HG03097 (cell line): ENCODE data around the gene KRT3.
"Not testable (repeated sequence)": the region's sequence is repeated elsewhere in the genome, so short reads cannot be mapped to it uniquely, and the experiment has no call there.

Source experiments
- ATAC-seq: cut with Tn5 transposase; IDR thresholded peaks from one replicate; pipeline ENCODE4 v1.9.1; 2021; ENCODE audit not compliant: unreplicated experiment, low FRiP score

KRT3 gene

GRCh38 chr12:52763991-52764390 is 31.9 kb downstream of the KRT3 start:
- no peak for ATAC-seq

DNA sequence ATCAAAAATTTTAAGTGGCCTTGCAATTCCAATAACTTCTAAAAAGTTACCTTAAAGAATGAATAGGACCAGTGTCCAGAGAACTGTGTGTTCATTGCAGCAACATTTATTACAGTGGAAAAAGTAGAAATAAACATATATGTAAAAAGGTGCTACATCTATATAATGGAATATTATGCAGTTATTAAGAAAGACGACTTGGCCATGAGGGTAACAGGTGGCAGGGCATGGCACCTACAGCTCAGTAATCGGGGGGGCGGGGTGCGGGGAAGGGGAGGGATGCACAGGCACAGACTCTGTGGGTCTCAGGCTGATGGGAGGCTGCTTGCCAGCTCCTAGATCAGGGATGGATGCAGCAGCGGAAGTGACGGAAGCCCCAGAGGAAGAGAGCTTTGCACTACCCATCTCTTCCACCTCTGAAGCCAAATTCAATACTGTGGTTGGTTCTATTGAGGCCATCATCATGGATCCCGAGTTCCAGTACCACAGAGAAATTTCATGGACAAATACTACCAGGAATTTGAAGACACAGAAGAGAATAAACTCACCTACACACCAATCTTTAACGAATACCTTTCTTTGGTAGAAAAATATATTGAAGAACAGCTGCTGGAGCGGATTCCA is 32.8 kb downstream of the KRT3 start:
- ATAC-seq, result no peak

GRCh38 chr12:52761802-52762201 is 34.1 kb downstream of the KRT3 start:
- ATAC-seq, result no peak

DNA sequence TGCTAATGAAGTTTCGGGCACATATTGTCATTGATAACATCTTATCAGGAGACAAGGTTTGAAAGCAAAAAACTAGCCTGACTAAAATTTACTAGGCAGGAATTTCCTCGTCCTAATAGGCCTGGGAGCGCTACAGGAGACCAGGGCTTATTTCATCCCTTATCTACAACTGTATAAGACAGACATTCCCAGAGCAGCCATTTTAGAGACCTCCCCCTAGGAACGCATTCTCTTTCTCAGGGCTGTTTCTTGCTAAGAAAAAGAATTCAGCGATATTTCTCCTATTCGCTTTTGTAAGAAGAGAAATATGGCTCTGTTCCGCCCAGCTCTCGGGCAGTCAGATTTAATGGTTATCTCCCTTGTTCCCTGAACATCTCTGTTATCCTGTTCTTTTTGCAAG is 34.7 kb downstream of the KRT3 start:
- ATAC-seq, result not testable (repeated sequence)

DNA sequence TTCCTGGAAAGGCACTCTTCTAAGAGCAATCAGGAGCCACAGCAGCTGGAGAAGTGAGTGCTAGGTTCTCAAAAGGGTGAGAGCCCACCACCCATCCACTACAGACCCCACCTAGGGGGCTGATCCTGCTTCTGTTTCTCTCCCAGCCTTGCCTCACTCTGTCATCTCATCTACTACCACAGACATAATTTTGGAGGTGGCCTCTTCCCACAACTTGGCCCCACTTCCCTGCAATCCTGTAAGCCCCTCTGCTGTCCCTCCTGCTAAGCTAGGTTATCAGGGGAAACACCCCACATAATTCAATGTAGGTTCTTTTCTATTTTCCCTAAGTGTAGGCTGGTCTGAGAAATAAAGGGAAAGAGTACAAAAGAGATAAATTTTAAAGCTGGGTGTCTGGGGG is 35.3 kb downstream of the KRT3 start:
- no peak for ATAC-seq

- no peak for ATAC-seq
These were observed 36.2 kb downstream of the KRT3 start for GRCh38 chr12:52759695-52760094.

GRCh38 chr12:52759218-52759617 is 36.7 kb downstream of the KRT3 start:
- no peak for ATAC-seq

- ATAC-seq, result no peak
These were observed 38.3 kb downstream of the KRT3 start for GRCh38 chr12:52757449-52758176.

- ATAC-seq, result no peak
These were observed 39.5 kb downstream of the KRT3 start for GRCh38 chr12:52756281-52756960.

GRCh38 chr12:52755533-52755932 is 40.4 kb downstream of the KRT3 start:
- no peak for ATAC-seq

- no peak for ATAC-seq
These were observed 41.8 kb downstream of the KRT3 start for GRCh38 chr12:52754135-52754534.

GRCh38 chr12:52753283-52753682 is 42.6 kb downstream of the KRT3 start:
- ATAC-seq, result no peak

GRCh38 chr12:52752516-52752915 is 43.4 kb downstream of the KRT3 start:
- no peak for ATAC-seq

- no peak for ATAC-seq
These were observed 44.1 kb downstream of the KRT3 start for GRCh38 chr12:52751795-52752194.

DNA sequence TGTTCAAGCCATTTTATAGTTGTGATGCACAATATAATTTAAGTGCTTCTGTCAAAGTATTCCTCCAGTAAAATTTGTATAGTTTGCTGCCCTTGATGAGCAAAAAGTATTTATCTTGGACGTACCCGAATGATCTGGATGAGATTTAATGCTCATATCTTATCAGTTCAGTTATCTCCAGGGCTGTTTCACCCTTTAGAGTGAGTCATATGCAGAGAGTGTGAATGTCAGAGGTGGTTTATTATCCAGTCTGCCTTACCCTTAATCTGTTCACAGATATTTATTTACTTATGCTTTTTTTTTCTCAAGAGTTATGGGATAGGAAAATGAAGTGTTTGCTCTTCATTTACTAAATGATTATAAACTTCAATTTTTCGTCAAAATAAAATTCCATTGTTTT is 45.4 kb downstream of the KRT3 start:
- ATAC-seq, result not testable (repeated sequence)

GRCh38 chr12:52749827-52750226 is 46.1 kb downstream of the KRT3 start:
- ATAC-seq, result no peak

DNA sequence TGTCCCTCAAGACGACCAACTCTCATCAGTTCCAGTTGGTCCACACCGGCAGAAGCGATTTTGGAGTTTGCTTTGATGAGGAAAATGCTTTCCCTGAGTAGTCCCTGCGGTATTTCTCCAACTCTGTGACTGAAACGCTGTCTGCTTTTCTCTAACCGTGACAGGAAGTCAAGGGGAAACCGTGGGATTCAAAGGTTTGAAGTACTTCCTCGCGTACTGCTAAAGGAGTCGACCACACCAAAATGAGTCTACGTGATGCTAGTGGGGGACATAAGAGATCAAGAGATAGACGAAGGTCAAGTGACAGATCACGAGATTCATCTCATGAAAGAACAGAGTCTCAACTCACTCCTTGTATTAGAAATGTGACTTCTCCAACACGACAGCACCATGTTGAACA is 47.3 kb downstream of the KRT3 start:
- no peak for ATAC-seq

GRCh38 chr12:52745554-52745953 is 50.4 kb downstream of the KRT3 start:
- ATAC-seq, result no peak

GRCh38 chr12:52744493-52745156 is 51.3 kb downstream of the KRT3 start:
- ATAC-seq, result no peak

GRCh38 chr12:52742822-52743457 is 53.0 kb downstream of the KRT3 start:
- no peak for ATAC-seq

- ATAC-seq, result no peak
These were observed 53.7 kb downstream of the KRT3 start for GRCh38 chr12:52742196-52742580.
